Large intestine (tissue), 3 donors: ENCODE data around the gene ETNPPL. TPM values are rescaled to one million over a fixed set of nuclear protein-coding genes. Genes with fewer than 3 reads are reported as not detected.
A peak's percentile ranks its signal among the peaks of the same experiment; 100 is the strongest.

Source experiments
- DNase-seq, 2 donors: peaks; one replicate each; pipeline versions ENCODE4 v3.0.0 to v3.0.0-alpha.2; 2013
- H3K27ac ChIP-seq: one replicate; pipeline ENCODE4 v1.5.1; 2013; ENCODE audit warnings: low read length
- H3K27me3 ChIP-seq: 2 replicates; pipeline ENCODE4 v1.6.1; 2013; ENCODE audit warnings: low read length; ENCODE audit not compliant: control insufficient read depth, insufficient read depth
- H3K36me3 ChIP-seq: 2 replicates; pipeline ENCODE4 v1.6.1; 2013; ENCODE audit warnings: low read length; ENCODE audit not compliant: control insufficient read depth, insufficient read depth
- H3K4me1 ChIP-seq: one replicate; pipeline ENCODE4 v1.6.1; 2013; ENCODE audit warnings: low read length; ENCODE audit not compliant: control insufficient read depth, insufficient read depth
- H3K4me3 ChIP-seq: one replicate; pipeline ENCODE4 v1.5.1; 2013; ENCODE audit warnings: low read length
- H3K9me3 ChIP-seq: one replicate; pipeline ENCODE4 v1.6.1; 2013; ENCODE audit warnings: mild to moderate bottlenecking, low read depth, low read length, moderate library complexity; ENCODE audit not compliant: control insufficient read depth
- WGBS: methylation state at CpG from one replicate; pipeline ENCODE4 v1.1.5; 2013; ENCODE audit warnings: low lambda C conversion rate; ENCODE audit not compliant: insufficient coverage; 5-methylcytosine and 5-hydroxymethylcytosine counted together
- polyA plus RNA-seq: library from polyadenylated mRNA; unstranded; fragments of 120-200 nt; gene quantifications from one replicate; pipeline ENCODE4 v1.2.1, GENCODE V29; 2013

Gene ETNPPL
- polyA plus RNA-seq, 1 donor = 0.06 TPM

DNA sequence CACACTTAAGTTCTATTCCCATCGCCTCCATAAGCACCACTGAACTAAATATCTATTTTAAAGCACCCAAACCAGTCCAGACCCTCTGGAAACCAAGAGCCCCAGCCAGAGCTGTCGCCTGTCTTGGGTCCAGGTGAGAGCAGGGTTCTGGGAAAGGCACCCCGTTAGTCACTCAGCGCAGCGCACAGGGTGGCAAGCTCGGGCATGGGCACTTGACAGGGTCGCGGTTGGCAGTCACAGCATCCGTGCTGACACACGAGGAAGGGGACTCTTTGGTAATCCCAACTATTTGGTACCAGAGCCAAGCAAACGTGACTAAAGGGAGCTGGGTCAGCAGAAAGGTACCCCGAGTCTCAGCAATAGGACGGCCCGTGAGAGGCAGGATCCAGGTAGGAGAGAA is 24.3 kb upstream of the ETNPPL start:
- WGBS = no CpG with 5 or more reads among the region's 14 CpGs
- H3K36me3 ChIP-seq = no peaks in the 10 kb centered on the region
- DNase-seq = no peak
- H3K27me3 ChIP-seq = peaks cover 2% of the 10 kb centered on the region
- H3K9me3 ChIP-seq = no peaks in the 10 kb centered on the region
- no peaks in the 10 kb centered on the region for H3K4me1 ChIP-seq
- no peak overlapping the region for H3K27ac ChIP-seq
- H3K4me3 ChIP-seq = no peak overlapping the region

DNA sequence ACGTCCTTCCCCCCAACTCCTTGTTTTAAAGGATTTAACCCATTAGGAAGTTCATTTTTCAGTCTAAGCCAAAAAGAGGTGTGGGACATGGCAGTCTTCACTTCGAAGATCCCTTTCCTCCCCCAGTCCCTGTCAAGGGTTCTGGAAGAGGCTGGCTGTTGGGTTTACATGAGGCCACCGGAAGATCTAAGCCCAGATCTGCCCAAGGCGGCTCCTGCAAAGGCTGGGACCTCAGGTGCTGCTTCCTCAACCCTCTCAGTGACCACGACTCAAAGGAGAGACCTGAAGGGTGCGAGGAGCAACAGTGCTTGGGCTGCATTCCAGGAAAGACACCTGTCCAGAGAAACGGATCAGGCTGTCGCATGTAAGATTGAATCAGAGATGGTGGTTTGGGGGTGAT is 23.5 kb upstream of the ETNPPL start:
- Histone ChIP-seq H3K27me3 (peaks cover 2% of the 10 kb centered on the region), H3K4me3 (no peak overlapping the region), H3K9me3 (no peaks in the 10 kb centered on the region), H3K4me1 (no peaks in the 10 kb centered on the region), H3K36me3 (no peaks in the 10 kb centered on the region), H3K27ac (no peak overlapping the region)
- DNase-seq = no peak
- WGBS = no CpG with 5 or more reads among the region's 8 CpGs

DNA sequence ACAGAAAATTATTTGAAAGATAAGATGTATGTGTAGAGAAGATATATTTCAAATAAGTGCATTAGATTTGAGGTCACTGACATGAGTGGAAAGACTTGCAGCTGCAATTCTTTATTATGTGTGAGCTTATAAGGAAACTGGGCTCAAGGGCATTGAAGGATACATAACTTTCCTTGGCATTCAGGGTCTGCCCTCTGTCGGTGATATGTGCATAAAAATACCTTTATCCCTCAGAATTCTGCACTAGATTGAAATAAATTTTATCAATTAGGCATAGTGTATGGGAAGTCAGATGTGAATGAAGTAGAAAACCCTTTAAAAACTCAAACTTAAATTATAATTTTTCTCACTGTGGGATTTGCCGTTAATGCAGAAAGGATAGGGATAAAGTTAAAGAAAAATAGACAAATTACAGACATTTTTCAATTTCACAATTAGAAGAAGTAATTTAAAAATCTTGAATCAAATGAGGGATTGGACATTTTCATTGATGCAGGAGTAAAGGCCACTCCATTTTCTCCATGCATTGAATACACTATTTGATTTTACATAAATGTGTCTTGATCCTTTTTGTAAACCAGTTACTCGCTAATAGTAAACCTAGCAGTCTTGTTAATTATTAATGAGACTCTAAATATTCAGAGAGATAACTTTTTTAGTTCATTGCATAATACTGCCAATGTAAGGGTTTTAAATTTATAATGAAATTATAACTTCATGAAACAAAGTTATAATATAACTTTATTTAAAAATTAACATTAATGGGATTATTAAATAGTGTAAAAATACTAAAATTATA is 21.0 kb upstream of the ETNPPL start:
- H3K27ac ChIP-seq = no peak overlapping the region
- H3K4me1 ChIP-seq = no peaks in the 10 kb centered on the region
- no peaks in the 10 kb centered on the region for H3K36me3 ChIP-seq
- peaks cover 5% of the 10 kb centered on the region for H3K27me3 ChIP-seq
- no peak overlapping the region for H3K4me3 ChIP-seq
- WGBS = 54% methylated on average over 2 of the region's 3 CpGs
- DNase-seq = no peak
- H3K9me3 ChIP-seq = no peaks in the 10 kb centered on the region

DNA sequence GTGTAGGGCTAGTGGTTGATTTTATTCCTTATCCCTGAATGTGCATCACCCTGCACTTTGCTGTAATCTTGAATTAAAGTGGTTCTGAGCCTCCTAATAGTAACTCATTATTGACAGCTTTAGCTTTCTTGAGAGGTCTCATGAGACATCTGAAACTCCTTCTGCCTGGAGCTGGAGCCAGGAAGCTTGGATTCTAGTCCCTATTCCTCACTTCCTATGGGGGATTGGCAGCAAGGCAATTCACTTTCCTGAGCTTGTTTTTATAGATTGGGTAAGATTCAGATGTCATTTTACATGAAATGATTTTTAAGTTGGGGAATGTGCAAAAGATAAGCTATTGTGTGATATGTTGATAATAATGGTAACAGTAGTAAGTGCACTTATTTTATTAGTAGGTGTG is 17.1 kb upstream of the ETNPPL start:
- Histone ChIP-seq H3K4me3 (no peak overlapping the region), H3K4me1 (no peaks in the 10 kb centered on the region), H3K27ac (no peak overlapping the region), H3K36me3 (no peaks in the 10 kb centered on the region), H3K27me3 (peaks cover 3% of the 10 kb centered on the region), H3K9me3 (no peaks in the 10 kb centered on the region)
- no peak for DNase-seq

DNA sequence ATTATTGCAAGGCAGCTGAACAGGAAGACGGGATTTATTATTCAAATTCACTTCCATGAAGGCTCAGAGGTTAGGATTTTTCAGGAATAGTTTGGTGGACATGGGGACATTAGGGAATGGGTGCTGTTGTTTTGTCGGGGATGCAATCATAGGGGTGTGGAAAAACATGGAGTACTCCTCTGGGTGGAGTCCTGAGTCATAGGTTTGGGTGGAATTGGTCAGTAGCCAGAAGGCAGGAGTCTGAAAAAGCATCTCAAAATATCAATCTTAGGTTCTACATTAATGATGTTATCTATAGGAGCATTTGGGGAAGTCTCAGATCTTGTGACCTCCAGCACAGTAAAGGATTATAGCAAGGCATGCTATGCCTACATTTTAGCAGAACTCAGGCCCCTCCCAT is 14.5 kb upstream of the ETNPPL start:
- no peak overlapping the region for H3K4me3 ChIP-seq
- no peaks in the 10 kb centered on the region for H3K36me3 ChIP-seq
- peaks cover 3% of the 10 kb centered on the region for H3K27me3 ChIP-seq
- H3K27ac ChIP-seq = no peak overlapping the region
- no peak for DNase-seq
- 83% methylated on average over 1 of the region's 2 CpGs for WGBS
- H3K4me1 ChIP-seq = no peaks in the 10 kb centered on the region
- no peaks in the 10 kb centered on the region for H3K9me3 ChIP-seq

DNA sequence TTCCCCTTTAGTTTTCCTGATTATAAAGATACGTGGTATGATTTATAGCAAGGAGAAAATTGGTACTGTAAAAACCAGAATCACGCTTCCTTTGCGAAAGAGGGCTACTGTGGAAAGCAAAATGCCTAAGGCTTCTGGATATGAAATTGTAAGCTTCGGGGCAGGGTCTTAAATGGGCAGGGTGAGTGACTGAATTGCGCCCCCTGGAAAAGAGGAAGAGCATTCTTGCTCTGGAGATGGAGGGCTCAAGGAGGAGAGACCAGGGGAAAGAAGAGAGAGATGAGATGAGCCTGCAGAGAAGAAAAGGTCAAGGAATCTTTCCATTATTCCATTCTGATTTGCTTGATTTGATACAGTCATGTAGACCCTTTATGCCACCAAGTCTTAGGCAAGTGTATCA is 13.1 kb upstream of the ETNPPL start:
- Histone ChIP-seq H3K9me3 (no peaks in the 10 kb centered on the region), H3K4me1 (no peaks in the 10 kb centered on the region), H3K27ac (no peak overlapping the region), H3K36me3 (no peaks in the 10 kb centered on the region), H3K27me3 (no peaks in the 10 kb centered on the region), H3K4me3 (no peak overlapping the region)
- DNase-seq = no peak
- 100% methylated on average over 2 of the region's 5 CpGs for WGBS

DNA sequence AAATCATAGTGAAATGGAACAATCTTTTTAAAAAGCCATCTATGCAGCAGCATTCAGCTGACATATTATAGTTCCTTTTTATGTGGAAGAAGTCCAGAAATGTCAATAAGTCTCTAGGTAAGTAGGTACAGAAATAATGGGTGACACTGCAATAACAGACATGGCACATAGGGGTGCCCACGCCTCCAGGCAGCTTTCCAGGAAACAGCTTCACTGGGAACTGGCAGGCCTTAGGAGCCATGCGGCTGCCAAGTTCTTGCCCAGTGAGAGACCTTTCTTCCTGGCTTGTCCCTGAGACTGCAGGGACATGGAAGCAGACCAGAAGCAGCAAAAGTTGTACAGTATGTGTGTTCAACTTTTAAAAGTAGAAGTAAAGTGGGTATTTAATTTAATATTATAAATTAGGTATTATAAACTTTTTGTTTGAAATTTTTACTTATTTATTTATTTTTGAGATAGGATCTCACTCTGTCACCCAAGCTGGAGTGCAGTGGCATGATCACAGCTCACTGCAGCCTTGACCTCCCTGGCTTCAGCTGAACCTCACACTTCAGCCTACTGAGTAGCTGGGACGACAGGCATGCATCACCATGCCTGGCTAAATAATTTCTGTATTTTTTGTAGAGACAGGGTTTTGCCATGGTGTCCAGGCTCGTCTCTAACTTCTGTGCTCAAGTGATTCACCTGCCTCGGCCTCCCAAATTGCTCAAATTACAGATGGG is 12.1 kb upstream of the ETNPPL start:
- no peak overlapping the region for H3K4me3 ChIP-seq
- H3K36me3 ChIP-seq = no peaks in the 10 kb centered on the region
- H3K4me1 ChIP-seq = no peaks in the 10 kb centered on the region
- no peak for DNase-seq
- no peaks in the 10 kb centered on the region for H3K9me3 ChIP-seq
- no peaks in the 10 kb centered on the region for H3K27me3 ChIP-seq
- no CpG with 5 or more reads among the region's 5 CpGs for WGBS
- H3K27ac ChIP-seq = no peak overlapping the region

DNA sequence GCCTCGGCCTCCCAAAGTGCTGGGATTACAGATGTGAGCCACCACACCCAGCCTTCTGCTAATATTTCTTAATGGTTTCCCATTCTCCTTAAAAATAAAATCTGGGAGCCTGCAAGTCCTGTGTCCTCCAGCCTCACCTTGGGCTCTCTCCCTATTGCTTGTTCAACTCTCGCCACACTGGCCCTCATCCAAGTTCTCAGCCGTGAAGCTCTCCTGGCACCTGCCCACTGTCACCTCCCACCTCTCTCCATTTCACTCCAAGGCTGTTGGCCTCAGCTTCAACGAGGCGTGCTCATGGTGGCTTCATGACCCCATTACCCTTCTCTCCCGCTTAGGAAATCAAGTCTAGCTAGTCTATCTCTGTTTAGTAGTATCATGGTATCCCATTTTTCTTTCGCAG is 9.5 kb upstream of the ETNPPL start:
- no peaks in the 10 kb centered on the region for H3K9me3 ChIP-seq
- DNase-seq = no peak
- 100% methylated on average over 1 of the region's 7 CpGs for WGBS
- no peaks in the 10 kb centered on the region for H3K27me3 ChIP-seq
- H3K4me3 ChIP-seq = no peak overlapping the region
- H3K4me1 ChIP-seq = no peaks in the 10 kb centered on the region
- H3K36me3 ChIP-seq = no peaks in the 10 kb centered on the region
- no peak overlapping the region for H3K27ac ChIP-seq

DNA sequence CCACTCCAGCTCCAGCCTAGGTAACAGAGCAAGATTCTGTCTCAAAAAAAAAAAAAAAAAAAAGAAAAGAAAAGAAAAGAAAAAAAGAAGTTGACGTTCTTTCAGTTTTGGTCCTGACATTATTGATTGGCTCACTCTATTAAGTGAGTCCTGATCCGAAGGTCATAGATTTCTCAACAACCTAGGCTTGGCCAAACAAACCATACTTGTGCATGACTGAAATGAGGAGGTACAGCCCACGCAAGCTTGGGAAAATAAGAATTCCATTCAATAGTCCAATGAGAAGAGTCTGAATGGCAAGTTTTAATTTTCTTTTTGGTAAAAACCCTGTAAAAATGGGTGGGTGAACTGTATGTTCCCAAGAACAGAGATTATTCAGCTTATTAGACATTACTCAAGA is 3.2 kb upstream of the ETNPPL start:
- Histone ChIP-seq H3K27ac (no peak overlapping the region), H3K36me3 (no peaks in the 10 kb centered on the region), H3K4me1 (no peaks in the 10 kb centered on the region), H3K4me3 (no peak overlapping the region), H3K9me3 (peaks cover 4% of the 10 kb centered on the region), H3K27me3 (peaks cover 21% of the 10 kb centered on the region)
- no CpG with 5 or more reads among the region's 3 CpGs for WGBS
- no peak for DNase-seq

DNA sequence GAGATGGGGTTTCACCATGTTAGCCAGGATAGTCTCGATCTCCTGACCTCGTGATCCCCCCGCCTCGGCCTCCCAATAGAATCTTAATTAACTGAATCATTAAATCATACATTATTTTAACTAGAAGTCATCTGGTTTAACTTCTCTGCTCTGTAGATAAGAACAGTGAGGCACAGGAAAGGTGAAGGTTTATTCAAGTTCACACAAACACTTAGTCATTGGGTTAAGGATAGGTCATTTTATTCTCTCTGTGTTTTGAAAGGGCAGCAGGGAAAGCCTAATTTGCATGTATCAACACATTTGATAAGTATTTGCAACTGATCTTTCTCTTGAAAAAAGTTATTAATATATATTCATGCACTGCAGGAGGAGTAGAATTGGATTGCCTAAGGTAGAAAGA is 1.1 kb upstream of the ETNPPL start:
- Histone ChIP-seq H3K27me3 (peaks cover 27% of the 10 kb centered on the region), H3K9me3 (peaks cover 4% of the 10 kb centered on the region), H3K4me1 (no peaks in the 10 kb centered on the region), H3K4me3 (no peak overlapping the region), H3K27ac (no peak overlapping the region), H3K36me3 (no peaks in the 10 kb centered on the region)
- no peak for DNase-seq
- WGBS = no CpG with 5 or more reads among the region's 4 CpGs

DNA sequence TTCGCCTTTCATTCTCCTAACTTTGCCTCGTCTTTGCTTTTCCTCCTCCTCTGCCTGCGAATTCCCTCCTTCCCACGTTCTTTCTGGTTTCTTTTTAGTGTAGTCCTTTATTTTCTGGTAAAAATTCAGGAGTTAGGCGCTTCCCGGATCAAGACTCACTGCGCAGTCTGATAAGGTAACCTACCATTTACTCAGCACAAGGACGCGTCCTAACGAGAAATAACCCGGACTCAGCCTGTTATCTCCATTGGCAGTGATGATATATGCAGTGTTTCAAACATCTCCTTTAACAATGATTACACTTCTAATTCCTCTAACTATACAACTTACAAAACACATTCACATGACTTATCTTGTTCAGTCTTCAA is 357 bp upstream of the ETNPPL start:
- H3K4me1 ChIP-seq = no peaks in the 10 kb centered on the region
- peak in 1 of 2 donors; percentile 6 for DNase-seq
- H3K4me3 ChIP-seq = peak overlapping the region; percentile 30
- 0% methylated on average over 7 of the region's 11 CpGs for WGBS
- peaks cover 4% of the 10 kb centered on the region for H3K9me3 ChIP-seq
- peaks cover 27% of the 10 kb centered on the region for H3K27me3 ChIP-seq
- H3K27ac ChIP-seq = no peak overlapping the region
- H3K36me3 ChIP-seq = no peaks in the 10 kb centered on the region
